Left renal cortex interstitium (tissue), 4 donors: ENCODE results near the gene COL26A1. TPM values are rescaled to one million over a fixed set of nuclear protein-coding genes. Genes with fewer than 3 reads are reported as not detected.

ENCODE experiments used
- polyA plus RNA-seq, 4 donors: library from polyadenylated mRNA; unstranded; fragments of 120-200 nt; gene quantifications; one replicate each; pipeline ENCODE4 v1.2.1, GENCODE V29; 2013; ENCODE audit not compliant: insufficient read length in 4 of 4

Gene COL26A1
- polyA plus RNA-seq, 4 donors, result 23.1 to 36.3 (median 29.9) TPM

Other genes with a start within 250 kb of the COL26A1 start
- gene SERPINE1, start 235.8 kb upstream of the COL26A1 start, polyA plus RNA-seq, result 1 to 10 TPM in 2 of 4 donors, under 1 TPM in 2; 0.72 to 5.8 (median 1.2) TPM
- 10 to 100 TPM; 69.5 to 88.3 (median 72.3) TPM for gene AP1S1, start 208.4 kb upstream of the COL26A1 start, polyA plus RNA-seq
- under 1 TPM; 0.07 to 0.38 (median 0.20) TPM for gene VGF, start 197.3 kb upstream of the COL26A1 start, polyA plus RNA-seq
- under 1 TPM in 2 of 4 donors, not detected in 2; 0.09 to 0.10 TPM for gene NAT16, start 182.6 kb upstream of the COL26A1 start, polyA plus RNA-seq
- gene MOGAT3, start 161.8 kb upstream of the COL26A1 start, polyA plus RNA-seq, result 1 to 10 TPM in 1 of 4 donors, under 1 TPM in 3; 0.27 to 1.2 (median 0.82) TPM
- gene PLOD3, start 145.3 kb upstream of the COL26A1 start, polyA plus RNA-seq, result 10 to 100 TPM; 39.6 to 51.5 (median 48.8) TPM
- 10 to 100 TPM; 51.0 to 85.2 (median 71.8) TPM for gene ZNHIT1, start 144.7 kb upstream of the COL26A1 start, polyA plus RNA-seq
- 10 to 100 TPM in 2 of 4 donors, 1 to 10 TPM in 2; 7.3 to 18.3 (median 13.0) TPM for gene CLDN15, start 125.1 kb upstream of the COL26A1 start, polyA plus RNA-seq
- gene FIS1, start 117.8 kb upstream of the COL26A1 start, polyA plus RNA-seq, result 100 to 1,000 TPM; 147 to 180 (median 164) TPM
- gene IFT22, start 41.1 kb upstream of the COL26A1 start, polyA plus RNA-seq, result 10 to 100 TPM; 69.0 to 79.6 (median 76.0) TPM